Measurements from ENCODE around the gene EIF4G2. TPM values are rescaled to one million over a fixed set of nuclear protein-coding genes. Genes with fewer than 3 reads are reported as not detected.

The EIF4G2 gene
- total RNA-seq, 1 experiment from 2014 or later, result 1,198 TPM

GRCh38 chr11:10771457-10771856, 37.3 kb downstream of the EIF4G2 start:
- no peak overlapping the region for H3K27ac ChIP-seq (ENCODE audit: low read depth, low read length, poor library complexity, severe bottlenecking)
- peaks cover 75% of the 10 kb centered on the region for H3K36me3 ChIP-seq (ENCODE audit: insufficient read depth, low read length, poor library complexity, severe bottlenecking)
- BruUV-seq (replicated peaks), result no TSS peak
- no peak for TF ChIP-seq CTCF (conservative IDR thresholded peaks at IDR 0.05; ENCODE audit: low read depth, low read length)
- H3K4me1 ChIP-seq (ENCODE audit: insufficient read depth, low read length, poor library complexity, severe bottlenecking), result no peaks in the 10 kb centered on the region
- ChIA-PET CTCF (no interaction called here), POLR2A (ENCODE audit: low non-redundant PET) (no interaction called here)
- H3K4me3 ChIP-seq (ENCODE audit: low read depth, low read length, poor library complexity, severe bottlenecking), result no peak overlapping the region
- no peak for DNase-seq (ENCODE audit: low spot score)
- no peaks in the 10 kb centered on the region for H3K9me3 ChIP-seq (ENCODE audit: low read depth, low read length, poor library complexity, severe bottlenecking)
- intact Hi-C loops (cut with micrococcal nuclease; ENCODE audit: unreplicated experiment), result no loop called here
- no peaks in the 10 kb centered on the region for H3K27me3 ChIP-seq (replicated peaks; ENCODE audit: insufficient read depth, low read depth, low read length, poor library complexity)

- intact Hi-C loops (cut with micrococcal nuclease; ENCODE audit: unreplicated experiment), result no loop called here
- TF ChIP-seq CTCF (conservative IDR thresholded peaks at IDR 0.05; ENCODE audit: low read depth, low read length), result peak; percentile 72
- TF ChIP-seq EZH2 (IDR thresholded peaks at IDR 0.05; ENCODE audit: borderline replicate concordance, low read depth, low read length, poor library complexity, severe bottlenecking), result no peak
- Histone ChIP-seq H3K9me3 (ENCODE audit: low read depth, low read length, poor library complexity, severe bottlenecking) (no peaks in the 10 kb centered on the region), H3K36me3 (ENCODE audit: insufficient read depth, low read length, poor library complexity, severe bottlenecking) (peaks cover 76% of the 10 kb centered on the region), H3K4me1 (ENCODE audit: insufficient read depth, low read length, poor library complexity, severe bottlenecking) (no peaks in the 10 kb centered on the region), H3K27ac (ENCODE audit: low read depth, low read length, poor library complexity, severe bottlenecking) (no peak overlapping the region), H3K27me3 (replicated peaks; ENCODE audit: insufficient read depth, low read depth, low read length, poor library complexity) (no peaks in the 10 kb centered on the region), H3K4me3 (ENCODE audit: low read depth, low read length, poor library complexity, severe bottlenecking) (no peak overlapping the region)
- ChIA-PET CTCF (interaction anchor here (0.9 to 1.0 kb wide), 2 partner anchors 23 to 1017 kb away, joined by 5 to 14 read pairs; no protein-coding TSS in a partner anchor), POLR2A (ENCODE audit: low non-redundant PET) (no interaction called here)
- BruUV-seq (replicated peaks), result no TSS peak
- DNase-seq (ENCODE audit: low spot score), result peak; percentile 45
Measured at GRCh38 chr11:10770626-10771254, 38.0 kb downstream of the EIF4G2 start.

GRCh38 chr11:10764412-10764811, 44.3 kb downstream of the EIF4G2 start:
- POLR2A ChIA-PET (ENCODE audit: low non-redundant PET), result no interaction called here
- no TSS peak for BruUV-seq (replicated peaks)

More at GRCh38 chr11:10764412-10764811, 44.3 kb downstream of the EIF4G2 start:
- no peaks in the 10 kb centered on the region for H3K27me3 ChIP-seq (replicated peaks; ENCODE audit: insufficient read depth, low read depth, low read length, poor library complexity)
- H3K27ac ChIP-seq (ENCODE audit: low read depth, low read length, poor library complexity, severe bottlenecking), result no peak overlapping the region
- peaks cover 72% of the 10 kb centered on the region for H3K36me3 ChIP-seq (ENCODE audit: insufficient read depth, low read length, poor library complexity, severe bottlenecking)
- H3K4me3 ChIP-seq (ENCODE audit: low read depth, low read length, poor library complexity, severe bottlenecking), result no peak overlapping the region
- no peak for DNase-seq (ENCODE audit: low spot score)
- H3K9me3 ChIP-seq (ENCODE audit: low read depth, low read length, poor library complexity, severe bottlenecking), result no peaks in the 10 kb centered on the region
- CTCF ChIA-PET, result no interaction called here
- TF ChIP-seq CTCF (conservative IDR thresholded peaks at IDR 0.05; ENCODE audit: low read depth, low read length) (no peak), EZH2 (IDR thresholded peaks at IDR 0.05; ENCODE audit: borderline replicate concordance, low read depth, low read length, poor library complexity, severe bottlenecking) (no peak)
- intact Hi-C loops (cut with micrococcal nuclease; ENCODE audit: unreplicated experiment), result no loop called here
- H3K4me1 ChIP-seq (ENCODE audit: insufficient read depth, low read length, poor library complexity, severe bottlenecking), result no peaks in the 10 kb centered on the region
